ENCODE measurements around the gene EXOC6B.

The EXOC6B gene

GRCh38 chr2:72757177-72757775 is 68.6 kb downstream of the EXOC6B start:
- H3K4me2 ChIP-seq (ENCODE audit: insufficient read depth, low read length), result no peak overlapping the region
- H3K4me3 ChIP-seq (ENCODE audit: low read depth in 1 of 2, low read length in 2 of 2), result no peak overlapping the region
- no peaks in the 10 kb centered on the region for H3K4me1 ChIP-seq (ENCODE audit: insufficient read depth, low read length)
- H3K27ac ChIP-seq (ENCODE audit: low read length), result no peak overlapping the region
- H4K20me1 ChIP-seq (ENCODE audit: insufficient read depth, low read length), result no peaks in the 10 kb centered on the region
- H3K79me2 ChIP-seq (ENCODE audit: insufficient read depth, low read length), result no peaks in the 10 kb centered on the region
- H3K9me3 ChIP-seq (ENCODE audit: insufficient read depth, low read length, severe bottlenecking), result peaks cover 2% of the 10 kb centered on the region
- H3K36me3 ChIP-seq (ENCODE audit: insufficient read depth, low read length), result no peaks in the 10 kb centered on the region
- H3K9ac ChIP-seq (ENCODE audit: low read depth, low read length), result no peak overlapping the region
- ATAC-seq (ENCODE audit: insufficient read depth, low read depth) (no peak), DNase-seq (no peak)
- H3K27me3 ChIP-seq (ENCODE audit: insufficient read depth, low read length, poor library complexity), result no peaks in the 10 kb centered on the region
- TF ChIP-seq EZH2 (IDR thresholded peaks at IDR 0.05; ENCODE audit: borderline replicate concordance, low read depth, low read length, severe bottlenecking) (no peak), CTCF (IDR thresholded peaks at IDR 0.05; ENCODE audit: borderline replicate concordance, extremely low read depth, low read length, poor library complexity, severe bottlenecking) (no peak)
- H2AFZ ChIP-seq (ENCODE audit: low read depth, low read length), result no peak overlapping the region

GRCh38 chr2:72755647-72756423 is 70.0 kb downstream of the EXOC6B start:
- DNase-seq, result no peak
- no peak for ATAC-seq (ENCODE audit: insufficient read depth, low read depth)
- no peaks in the 10 kb centered on the region for H3K9me3 ChIP-seq (ENCODE audit: insufficient read depth, low read length, severe bottlenecking)
- H3K4me1 ChIP-seq (ENCODE audit: insufficient read depth, low read length), result no peaks in the 10 kb centered on the region
- H3K4me3 ChIP-seq (ENCODE audit: low read depth in 1 of 2, low read length in 2 of 2), result no peak overlapping the region
- no peak overlapping the region for H3K27ac ChIP-seq (ENCODE audit: low read length)
- H3K36me3 ChIP-seq (ENCODE audit: insufficient read depth, low read length), result no peaks in the 10 kb centered on the region
- no peak overlapping the region for H2AFZ ChIP-seq (ENCODE audit: low read depth, low read length)
- H3K9ac ChIP-seq (ENCODE audit: low read depth, low read length), result no peak overlapping the region
- no peak overlapping the region for H3K4me2 ChIP-seq (ENCODE audit: insufficient read depth, low read length)
- TF ChIP-seq EZH2 (IDR thresholded peaks at IDR 0.05; ENCODE audit: borderline replicate concordance, low read depth, low read length, severe bottlenecking) (no peak), CTCF (IDR thresholded peaks at IDR 0.05; ENCODE audit: borderline replicate concordance, extremely low read depth, low read length, poor library complexity, severe bottlenecking) (no peak)
- H3K27me3 ChIP-seq (ENCODE audit: insufficient read depth, low read length, poor library complexity), result no peaks in the 10 kb centered on the region
- no peaks in the 10 kb centered on the region for H4K20me1 ChIP-seq (ENCODE audit: insufficient read depth, low read length)
- H3K79me2 ChIP-seq (ENCODE audit: insufficient read depth, low read length), result no peaks in the 10 kb centered on the region

- no peak for ATAC-seq (ENCODE audit: insufficient read depth, low read depth)
- H3K36me3 ChIP-seq (ENCODE audit: insufficient read depth, low read length), result no peaks in the 10 kb centered on the region
- TF ChIP-seq EZH2 (IDR thresholded peaks at IDR 0.05; ENCODE audit: borderline replicate concordance, low read depth, low read length, severe bottlenecking) (no peak), CTCF (IDR thresholded peaks at IDR 0.05; ENCODE audit: borderline replicate concordance, extremely low read depth, low read length, poor library complexity, severe bottlenecking) (no peak)
- no peak overlapping the region for H3K4me3 ChIP-seq (ENCODE audit: low read depth in 1 of 2, low read length in 2 of 2)
- H4K20me1 ChIP-seq (ENCODE audit: insufficient read depth, low read length), result no peaks in the 10 kb centered on the region
- H3K4me1 ChIP-seq (ENCODE audit: insufficient read depth, low read length), result no peaks in the 10 kb centered on the region
- H3K27me3 ChIP-seq (ENCODE audit: insufficient read depth, low read length, poor library complexity), result no peaks in the 10 kb centered on the region
- DNase-seq, result no peak
- no peaks in the 10 kb centered on the region for H3K79me2 ChIP-seq (ENCODE audit: insufficient read depth, low read length)
- no peak overlapping the region for H3K9ac ChIP-seq (ENCODE audit: low read depth, low read length)
- H3K9me3 ChIP-seq (ENCODE audit: insufficient read depth, low read length, severe bottlenecking), result no peaks in the 10 kb centered on the region
- no peak overlapping the region for H2AFZ ChIP-seq (ENCODE audit: low read depth, low read length)
- H3K27ac ChIP-seq (ENCODE audit: low read length), result no peak overlapping the region
- H3K4me2 ChIP-seq (ENCODE audit: insufficient read depth, low read length), result no peak overlapping the region
These were observed 71.1 kb downstream of the EXOC6B start for GRCh38 chr2:72754628-72755320.
